ENCODE data around the gene IL17RD. TPM values are rescaled to one million over a fixed set of nuclear protein-coding genes. Genes with fewer than 3 reads are reported as not detected.

IL17RD gene
- total and polyA plus RNA-seq, 2 donors (not counting 1 experiment from before 2014, with no cell fraction given), result 0.05 TPM; not detected in 1

DNA sequence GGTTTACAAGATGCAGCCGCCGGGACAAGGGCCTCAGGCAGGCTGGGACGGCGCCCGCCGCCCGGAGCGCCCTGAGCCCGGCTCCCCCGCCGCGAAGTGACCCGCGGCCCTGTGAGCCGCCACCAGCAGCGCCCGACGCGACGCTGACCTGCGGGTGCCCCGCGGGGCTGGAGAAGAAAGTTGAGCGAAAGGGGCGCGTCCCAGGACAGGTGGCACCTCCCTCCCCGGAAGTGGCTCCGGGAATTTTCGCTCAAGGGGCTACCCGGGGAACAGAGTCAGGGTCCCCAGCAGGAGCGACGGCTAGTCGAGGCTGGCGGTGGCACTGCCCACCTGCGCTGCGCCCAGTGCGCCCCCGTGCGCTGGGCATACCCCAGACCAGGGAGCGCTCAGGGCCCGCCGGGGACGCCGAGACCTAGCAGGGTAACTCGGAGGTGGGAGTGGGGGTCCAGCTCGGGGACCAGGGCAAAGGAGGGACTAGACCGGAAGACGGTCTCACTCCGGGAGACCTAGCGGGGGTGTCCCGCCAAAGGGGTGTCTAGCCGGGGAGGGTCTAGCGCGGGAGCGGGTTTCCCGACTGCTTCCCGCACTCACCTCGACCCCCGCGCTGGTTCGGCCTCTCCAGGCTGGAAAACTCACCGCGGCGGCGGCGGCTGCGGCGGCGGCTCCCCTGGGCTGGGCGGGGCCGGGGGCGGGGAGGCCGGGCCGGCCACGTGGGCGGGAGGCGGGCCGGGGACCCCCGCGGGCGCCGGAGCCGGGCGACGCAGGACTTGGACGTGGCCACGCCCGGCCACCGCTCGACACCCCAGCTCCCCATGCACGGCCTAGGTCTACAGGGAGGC, 86.3 kb downstream of the IL17RD start:
- intact Hi-C loops (cut with micrococcal nuclease), result loop anchor here (1.0 to 10.0 kb wide), 3 partner anchors 11 to 146 kb away; partner anchors contain the start of gene APPL1
- Histone ChIP-seq H3K79me2 (ENCODE audit: control insufficient read depth, insufficient read depth, low read length) (no peaks in the 10 kb centered on the region), H3K9me3 (ENCODE audit: control extremely low read depth in 1 of 3, control insufficient read depth in 2 of 3, insufficient read depth in 1 of 3, low read length in 2 of 3) (peaks cover 0 to 4% (median 0%) of the 10 kb centered on the region in 3 donors), H4K20me1 (ENCODE audit: control insufficient read depth, insufficient read depth, low read length, poor library complexity, severe bottlenecking) (no peaks in the 10 kb centered on the region), H3K9ac (ENCODE audit: low read length) (peak overlapping the region; percentile 70), H3K4me3 (ENCODE audit: control extremely low read depth in 1 of 5, extremely low read depth in 1 of 5, insufficient read depth in 1 of 5, low read depth in 2 of 5, low read length in 4 of 5) (peak overlapping the region; percentile 54 to 70 (median 60)), H3K27me3 (replicated peaks in 1 of 4; ENCODE audit: control extremely low read depth in 1 of 4, control insufficient read depth in 3 of 4, insufficient read depth in 4 of 4, low read length in 3 of 4) (peaks cover 0 to 66% (median 52%) of the 10 kb centered on the region in 4 experiments), H3K27ac (ENCODE audit: low read length in 2 of 2) (no peak overlapping the region), H2AFZ (ENCODE audit: insufficient read depth, low read depth, low read length, poor library complexity, severe bottlenecking) (peak overlapping the region; percentile 61), H3K36me3 (replicated peaks in 1 of 2; ENCODE audit: control extremely low read depth in 1 of 2, control insufficient read depth in 1 of 2, extremely low read depth in 1 of 2, insufficient read depth in 2 of 2, low read length in 1 of 2) (no peaks in the 10 kb centered on the region), H3K4me2 (replicated peaks; ENCODE audit: low read depth, low read length, poor library complexity, severe bottlenecking) (peak overlapping the region; percentile 95), H3K4me1 (ENCODE audit: control insufficient read depth in 2 of 2, insufficient read depth in 2 of 2, low read length in 2 of 2) (peaks cover 21 to 22% of the 10 kb centered on the region in 2 donors)
- WGBS (ENCODE audit: insufficient coverage), result under 1% methylated on average over 91 of the region's 91 CpGs
- H3K27ac Mint-ChIP-seq, result no peak overlapping the region
- DNase-seq (no peak), ATAC-seq (ENCODE audit: low read depth) (peak; percentile 28)
- peaks cover 63% of the 10 kb centered on the region for H3K27me3 Mint-ChIP-seq
- peaks cover 20% of the 10 kb centered on the region for H3K4me1 Mint-ChIP-seq
- H3K4me3 Mint-ChIP-seq, result peak overlapping the region; percentile 86
- H3K9me3 Mint-ChIP-seq (ENCODE audit: insufficient read depth), result no peaks in the 10 kb centered on the region
- TF ChIP-seq EZH2 (IDR thresholded peaks at IDR 0.05; ENCODE audit: borderline replicate concordance, insufficient read depth, low read depth, low read length, poor library complexity, severe bottlenecking) (peak; percentile 96), CTCF (IDR thresholded peaks at IDR 0.05) (no peak)
- ChIA-PET CTCF (interaction anchor here (0.8 to 3.7 kb wide), 8 partner anchors 10 to 377 kb away, joined by 3 to 16 read pairs (median 4); no protein-coding TSS in a partner anchor), POLR2A (no interaction called here)

DNA sequence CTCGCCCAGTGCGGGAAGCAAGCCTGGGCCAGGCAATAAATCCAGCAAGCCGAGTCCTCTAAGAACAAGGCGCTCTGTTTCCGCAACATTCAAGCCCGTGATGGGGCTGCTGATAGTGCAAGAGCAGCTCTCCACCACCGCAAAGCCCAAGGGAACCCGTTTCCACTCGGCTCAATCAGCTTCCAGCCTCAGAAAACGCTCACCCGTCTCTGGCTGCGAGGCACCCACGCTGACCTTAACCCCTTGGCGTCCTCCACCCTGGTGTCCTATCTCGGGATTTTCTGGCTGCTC, 86.9 kb downstream of the IL17RD start:
- Histone ChIP-seq H3K9me3 (ENCODE audit: control extremely low read depth in 1 of 3, control insufficient read depth in 2 of 3, insufficient read depth in 1 of 3, low read length in 2 of 3) (peaks cover 0 to 4% (median 0%) of the 10 kb centered on the region in 3 donors), H3K27ac (ENCODE audit: low read length in 2 of 2) (no peak overlapping the region), H3K9ac (ENCODE audit: low read length) (peak overlapping the region; percentile 70), H3K4me3 (ENCODE audit: control extremely low read depth in 1 of 5, extremely low read depth in 1 of 5, insufficient read depth in 1 of 5, low read depth in 2 of 5, low read length in 4 of 5) (peak overlapping the region in 4 of 5 experiments; percentile 54 to 70 (median 62)), H3K79me2 (ENCODE audit: control insufficient read depth, insufficient read depth, low read length) (no peaks in the 10 kb centered on the region), H3K4me2 (replicated peaks; ENCODE audit: low read depth, low read length, poor library complexity, severe bottlenecking) (peak overlapping the region; percentile 95), H4K20me1 (ENCODE audit: control insufficient read depth, insufficient read depth, low read length, poor library complexity, severe bottlenecking) (no peaks in the 10 kb centered on the region), H2AFZ (ENCODE audit: insufficient read depth, low read depth, low read length, poor library complexity, severe bottlenecking) (peak overlapping the region; percentile 61), H3K36me3 (replicated peaks in 1 of 2; ENCODE audit: control extremely low read depth in 1 of 2, control insufficient read depth in 1 of 2, extremely low read depth in 1 of 2, insufficient read depth in 2 of 2, low read length in 1 of 2) (no peaks in the 10 kb centered on the region), H3K4me1 (ENCODE audit: control insufficient read depth in 2 of 2, insufficient read depth in 2 of 2, low read length in 2 of 2) (peaks cover 21 to 22% of the 10 kb centered on the region in 2 donors), H3K27me3 (replicated peaks in 1 of 4; ENCODE audit: control extremely low read depth in 1 of 4, control insufficient read depth in 3 of 4, insufficient read depth in 4 of 4, low read length in 3 of 4) (peaks cover 0 to 72% (median 54%) of the 10 kb centered on the region in 4 experiments)
- peak; percentile 80 for DNase-seq
- peak overlapping the region; percentile 71 for H3K27ac Mint-ChIP-seq
- peak; percentile 83 for ATAC-seq (ENCODE audit: low read depth)
- no peak for TF ChIP-seq EZH2 (IDR thresholded peaks at IDR 0.05; ENCODE audit: borderline replicate concordance, insufficient read depth, low read depth, low read length, poor library complexity, severe bottlenecking)
- no peak for TF ChIP-seq CTCF (IDR thresholded peaks at IDR 0.05)
- intact Hi-C loops (cut with micrococcal nuclease), result loop anchor here (1.0 to 10.0 kb wide), 3 partner anchors 10 to 147 kb away; partner anchors contain the start of gene APPL1
- H3K27me3 Mint-ChIP-seq, result peaks cover 66% of the 10 kb centered on the region
- POLR2A ChIA-PET, result interaction anchor here (1.2 kb wide), 1 partner anchor 9 kb away, joined by 6 read pairs; no protein-coding TSS in a partner anchor
- CTCF ChIA-PET, result interaction anchor here (0.5 to 3.7 kb wide), 11 partner anchors 9 to 836 kb away, joined by 3 to 16 read pairs (median 4); no protein-coding TSS in a partner anchor
- H3K4me3 Mint-ChIP-seq, result peak overlapping the region; percentile 86
- peaks cover 20% of the 10 kb centered on the region for H3K4me1 Mint-ChIP-seq
- under 1% methylated on average over 15 of the region's 15 CpGs for WGBS (ENCODE audit: insufficient coverage)
- no peaks in the 10 kb centered on the region for H3K9me3 Mint-ChIP-seq (ENCODE audit: insufficient read depth)

All from B cell (primary cell).